NCI-H1694 (cell line): Measurements from ENCODE around the gene CCDC117.

Experiments
- DNase-seq: peaks from one replicate; lab custom pipeline; 2025; lab: John Stamatoyannopoulos, UW

Gene CCDC117

GRCh38 chr22:28830441-28830840 is 57.9 kb downstream of the CCDC117 start:
- no peak for DNase-seq

- DNase-seq, result no peak
These were observed 58.9 kb downstream of the CCDC117 start for GRCh38 chr22:28831140-28832072.

- no peak for DNase-seq
These were observed 60.2 kb downstream of the CCDC117 start for GRCh38 chr22:28832731-28833130.

- no peak for DNase-seq
These were observed 60.9 kb downstream of the CCDC117 start for GRCh38 chr22:28833276-28833923.

- DNase-seq, result no peak
These were observed 63.2 kb downstream of the CCDC117 start for GRCh38 chr22:28835630-28836189.

GRCh38 chr22:28837640-28838039 is 65.1 kb downstream of the CCDC117 start:
- no peak for DNase-seq
